Endothelial cell (in vitro differentiated cells): ENCODE results near the gene KPRP. TPM values are rescaled to one million over a fixed set of nuclear protein-coding genes. Genes with fewer than 3 reads are reported as not detected.

ENCODE experiments used
- DNase-seq: peaks from one replicate; pipeline ENCODE4 v3.0.0; 2021; ENCODE audit warnings: low spot score
- H3K27ac Mint-ChIP-seq: one replicate; pipeline ENCODE4 v1.8.0; 2021; ENCODE audit warnings: mixed read lengths, inconsistent platforms; ENCODE audit not compliant: unreplicated experiment
- H3K27me3 Mint-ChIP-seq: one replicate; pipeline ENCODE4 v1.8.0; 2021; ENCODE audit warnings: mild to moderate bottlenecking, moderate library complexity, mixed read lengths, inconsistent platforms; ENCODE audit not compliant: unreplicated experiment
- H3K36me3 Mint-ChIP-seq: one replicate; pipeline ENCODE4 v1.8.0; 2021; ENCODE audit warnings: mild to moderate bottlenecking, low read depth, mixed read lengths, inconsistent platforms; ENCODE audit not compliant: unreplicated experiment
- H3K4me1 Mint-ChIP-seq: one replicate; pipeline ENCODE4 v1.8.0; 2021; ENCODE audit warnings: mild to moderate bottlenecking, mixed read lengths, inconsistent platforms; ENCODE audit not compliant: unreplicated experiment
- H3K4me3 Mint-ChIP-seq: one replicate; pipeline ENCODE4 v1.8.0; 2021; ENCODE audit warnings: mild to moderate bottlenecking, mixed read lengths, inconsistent platforms; ENCODE audit not compliant: unreplicated experiment
- H3K9me3 Mint-ChIP-seq: one replicate; pipeline ENCODE4 v1.8.0; 2021; ENCODE audit warnings: mixed read lengths, inconsistent platforms; ENCODE audit not compliant: unreplicated experiment
- total RNA-seq: library from RNA; stranded (reverse); fragmentation: NEBNext Ultra II Directional; extraction: Animal tissue kit (Norgen Biotek cat#: 25700); gene quantifications from one replicate; pipeline ENCODE4 v1.2.1, GENCODE V29; 2021; ENCODE audit not compliant: unreplicated experiment
- TF ChIP-seq, protein P1 (sequence below): fragments of 200-600 bp; sonication (generic); IDR thresholded peaks from one replicate; pipeline ENCODE4 v1.5.0; 2021; ENCODE audit warnings: antibody characterized with exemption; ENCODE audit not compliant: unreplicated experiment

KPRP gene
- total RNA-seq, 1 donor from 2014 or later: not detected

- Mint-ChIP-seq H3K36me3 (no peaks in the 10 kb centered on the region), H3K4me1 (no peaks in the 10 kb centered on the region), H3K27ac (no peak overlapping the region), H3K27me3 (peaks cover 1% of the 10 kb centered on the region), H3K4me3 (no peak overlapping the region), H3K9me3 (no peaks in the 10 kb centered on the region)
- DNase-seq: no peak
- TF ChIP-seq, protein P1, sequence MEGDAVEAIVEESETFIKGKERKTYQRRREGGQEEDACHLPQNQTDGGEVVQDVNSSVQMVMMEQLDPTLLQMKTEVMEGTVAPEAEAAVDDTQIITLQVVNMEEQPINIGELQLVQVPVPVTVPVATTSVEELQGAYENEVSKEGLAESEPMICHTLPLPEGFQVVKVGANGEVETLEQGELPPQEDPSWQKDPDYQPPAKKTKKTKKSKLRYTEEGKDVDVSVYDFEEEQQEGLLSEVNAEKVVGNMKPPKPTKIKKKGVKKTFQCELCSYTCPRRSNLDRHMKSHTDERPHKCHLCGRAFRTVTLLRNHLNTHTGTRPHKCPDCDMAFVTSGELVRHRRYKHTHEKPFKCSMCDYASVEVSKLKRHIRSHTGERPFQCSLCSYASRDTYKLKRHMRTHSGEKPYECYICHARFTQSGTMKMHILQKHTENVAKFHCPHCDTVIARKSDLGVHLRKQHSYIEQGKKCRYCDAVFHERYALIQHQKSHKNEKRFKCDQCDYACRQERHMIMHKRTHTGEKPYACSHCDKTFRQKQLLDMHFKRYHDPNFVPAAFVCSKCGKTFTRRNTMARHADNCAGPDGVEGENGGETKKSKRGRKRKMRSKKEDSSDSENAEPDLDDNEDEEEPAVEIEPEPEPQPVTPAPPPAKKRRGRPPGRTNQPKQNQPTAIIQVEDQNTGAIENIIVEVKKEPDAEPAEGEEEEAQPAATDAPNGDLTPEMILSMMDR: no peak
Observed at GRCh38 chr1:152768847-152769533, 11.2 kb downstream of the KPRP start.

DNA sequence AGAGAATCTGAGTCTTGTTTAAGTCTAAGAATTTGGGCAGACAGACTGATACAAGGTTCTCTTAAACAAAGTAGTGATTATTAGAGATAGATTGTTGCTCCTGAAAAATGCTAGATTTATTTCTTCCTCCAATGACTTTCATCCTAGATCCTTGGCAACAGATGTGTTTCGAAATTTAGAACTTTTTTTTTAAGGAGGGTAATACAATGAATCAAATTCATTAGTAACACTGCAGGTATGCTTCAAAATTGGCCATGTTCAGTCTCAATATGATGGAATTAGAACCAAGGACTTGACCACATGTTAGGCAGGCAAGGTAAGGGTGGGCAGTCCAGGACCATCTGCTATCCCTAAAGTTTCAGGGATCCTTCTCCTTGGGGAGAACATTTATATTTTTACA lies 12.6 kb downstream of the KPRP start:
- Mint-ChIP-seq H3K27ac (no peak overlapping the region), H3K4me3 (no peak overlapping the region), H3K4me1 (no peaks in the 10 kb centered on the region), H3K9me3 (no peaks in the 10 kb centered on the region), H3K27me3 (no peaks in the 10 kb centered on the region), H3K36me3 (no peaks in the 10 kb centered on the region)
- TF ChIP-seq, protein P1: no peak
- no peak for DNase-seq

- H3K4me3 Mint-ChIP-seq: no peak within 1 kb of the TSS
- H3K9me3 Mint-ChIP-seq: no peaks in the 10 kb centered on the region
Observed at GRCh38 chr1:152774875-152775274, 17.1 kb downstream of the KPRP start, which contains the start of gene LCE1F. LCE1F (plus strand) TSS chr1:152775140; CDS start chr1:152776372, 1,232 bp downstream.

DNA sequence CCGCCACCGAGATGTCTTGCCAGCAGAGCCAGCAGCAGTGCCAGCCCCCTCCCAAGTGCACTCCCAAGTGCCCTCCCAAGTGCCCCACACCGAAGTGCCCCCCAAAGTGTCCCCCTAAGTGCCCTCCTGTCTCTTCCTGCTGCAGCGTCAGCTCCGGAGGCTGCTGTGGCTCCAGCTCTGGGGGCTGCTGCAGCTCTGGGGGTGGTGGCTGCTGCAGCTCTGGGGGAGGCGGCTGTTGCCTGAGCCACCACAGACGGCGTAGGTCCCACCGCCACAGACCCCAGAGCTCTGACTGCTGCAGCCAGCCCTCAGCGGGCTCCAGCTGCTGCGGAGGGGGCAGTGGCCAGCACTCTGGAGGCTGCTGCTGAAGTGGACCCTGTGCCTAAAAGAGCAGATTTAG lies 18.5 kb downstream of the KPRP start:
- Mint-ChIP-seq H3K4me3 (no peak overlapping the region), H3K36me3 (no peaks in the 10 kb centered on the region), H3K4me1 (no peaks in the 10 kb centered on the region), H3K27me3 (peaks cover 2% of the 10 kb centered on the region), H3K27ac (no peak overlapping the region), H3K9me3 (no peaks in the 10 kb centered on the region)
- DNase-seq: no peak
- TF ChIP-seq, protein P1: no peak

More at GRCh38 chr1:152774875-152775274, 17.1 kb downstream of the KPRP start, which contains the start of gene LCE1F:
- Mint-ChIP-seq H3K27me3 (peaks cover 2% of the 10 kb centered on the region), H3K36me3 (no peaks in the 10 kb centered on the region), H3K4me1 (no peaks in the 10 kb centered on the region), H3K27ac (no peak within 1 kb of the TSS)
- TF ChIP-seq, protein P1: no peak
- no peak for DNase-seq

- Mint-ChIP-seq H3K27ac (no peak overlapping the region), H3K4me3 (no peak overlapping the region), H3K9me3 (no peaks in the 10 kb centered on the region), H3K27me3 (peaks cover 2% of the 10 kb centered on the region), H3K36me3 (no peaks in the 10 kb centered on the region), H3K4me1 (no peaks in the 10 kb centered on the region)
- peak; percentile 51 for DNase-seq
- TF ChIP-seq, protein P1: peak; percentile 41
Observed at GRCh38 chr1:152777510-152778137, 19.8 kb downstream of the KPRP start.
